ENCODE data around the gene LRRD1.
"Not testable (repeated sequence)": the region's sequence is repeated elsewhere in the genome, so short reads cannot be mapped to it uniquely, and the experiment has no call there.

Gene LRRD1

DNA sequence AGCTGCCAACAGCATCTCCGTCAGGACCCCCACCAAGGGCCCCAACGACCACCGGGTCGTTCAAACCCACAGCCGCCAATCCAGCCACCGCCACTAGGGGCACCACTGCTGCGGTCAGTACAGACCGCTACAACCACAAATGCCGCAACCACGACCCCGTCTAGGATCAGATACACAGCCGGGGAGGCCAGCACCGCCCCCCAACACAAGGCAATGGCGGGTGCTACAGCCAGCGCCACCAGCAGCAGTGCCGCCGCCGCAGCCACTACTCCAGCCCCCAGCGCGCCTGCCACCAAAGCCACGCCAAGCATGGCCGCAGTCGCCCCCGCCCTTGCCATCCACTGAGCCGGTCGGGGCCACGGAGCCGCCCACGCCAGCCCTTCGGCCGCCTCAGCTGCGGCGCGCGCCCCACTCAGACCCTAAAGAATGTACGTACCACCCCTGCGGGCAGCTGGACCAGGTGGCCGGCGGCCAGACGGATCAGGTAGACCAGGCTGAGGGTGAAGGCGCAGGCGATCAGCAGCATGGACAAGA lies 45.1 kb downstream of the LRRD1 start:
- TF ChIP-seq JUND (IDR thresholded peaks at IDR 0.05; ENCODE audit: low read depth) = no peak
- in situ Hi-C loops (cut with HindIII; ENCODE audit: low pct_unique_long_range_greater_than_20kb, low sequenced_read_pairs) = no loop called here
- peak; percentile 11 to 53 for DNase-seq (ENCODE audit: low read depth in 1 of 2, low spot score in 1 of 2)

- no peak for TF ChIP-seq JUND (IDR thresholded peaks at IDR 0.05; ENCODE audit: low read depth)
- DNase-seq (ENCODE audit: low read depth in 1 of 2, low spot score in 1 of 2) = no peak
- in situ Hi-C loops (cut with HindIII; ENCODE audit: low pct_unique_long_range_greater_than_20kb, low sequenced_read_pairs) = no loop called here
These were observed 45.7 kb downstream of the LRRD1 start for GRCh38 chr7:92133133-92133736.

DNA sequence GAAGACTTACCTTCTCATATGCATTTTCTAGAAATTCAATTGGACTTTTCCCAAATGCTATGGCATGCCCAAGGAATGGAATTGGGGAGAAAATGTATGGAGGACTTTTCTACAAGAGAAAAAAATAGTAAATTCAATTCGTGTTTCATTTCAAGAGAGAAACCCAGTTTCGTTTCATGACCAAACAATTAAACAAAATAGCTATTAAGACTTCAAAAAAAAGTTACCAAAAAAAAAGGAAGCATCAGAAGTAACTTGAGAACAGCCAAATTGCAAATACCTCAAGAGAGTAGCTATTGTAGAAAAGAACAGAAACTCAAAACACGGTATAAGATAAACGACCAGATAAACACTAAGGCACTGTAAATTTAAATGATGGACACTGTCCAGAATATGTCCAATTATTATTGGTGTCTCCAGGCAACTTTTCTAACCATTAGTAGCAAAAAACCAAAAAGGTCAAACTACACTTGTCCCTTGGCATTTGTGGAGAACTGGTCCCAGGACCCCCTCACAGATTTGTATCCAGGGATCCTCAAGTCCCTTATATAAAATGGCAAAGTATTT lies 47.1 kb downstream of the LRRD1 start:
- TF ChIP-seq JUND (IDR thresholded peaks at IDR 0.05; ENCODE audit: low read depth) = no peak
- in situ Hi-C loops (cut with HindIII; ENCODE audit: low pct_unique_long_range_greater_than_20kb, low sequenced_read_pairs) = no loop called here

GRCh38 chr7:92131093-92131492 lies 47.8 kb downstream of the LRRD1 start:
- TF ChIP-seq JUND (IDR thresholded peaks at IDR 0.05; ENCODE audit: low read depth) = no peak
- no peak for DNase-seq (ENCODE audit: low read depth in 1 of 2, low spot score in 1 of 2)
- in situ Hi-C loops (cut with HindIII; ENCODE audit: low pct_unique_long_range_greater_than_20kb, low sequenced_read_pairs) = no loop called here

More for the DNA sequence above, 47.1 kb downstream of the LRRD1 start:
- no peak for DNase-seq (ENCODE audit: low read depth in 1 of 2, low spot score in 1 of 2)

DNA sequence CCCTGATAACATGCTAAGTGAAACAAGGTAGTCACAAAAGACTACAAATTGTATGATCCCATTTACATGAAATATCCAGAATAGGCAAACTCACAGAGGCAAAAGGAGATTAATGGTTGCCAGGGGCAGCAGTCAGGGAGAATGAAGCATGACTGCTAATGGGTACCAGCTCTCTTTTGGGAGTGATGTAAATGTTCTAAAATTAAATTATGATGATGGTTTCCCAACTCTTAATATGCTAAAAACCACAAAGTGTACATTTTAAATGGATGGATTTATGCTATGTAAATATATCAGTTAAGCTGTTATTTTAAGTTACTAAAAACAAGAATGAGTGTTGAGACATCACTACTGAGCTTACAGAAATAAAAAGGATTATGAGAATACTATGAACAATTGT lies 57.3 kb downstream of the LRRD1 start:
- no peak for DNase-seq (ENCODE audit: low read depth in 1 of 2, low spot score in 1 of 2)
- in situ Hi-C loops (cut with HindIII; ENCODE audit: low pct_unique_long_range_greater_than_20kb, low sequenced_read_pairs) = no loop called here
- TF ChIP-seq JUND (IDR thresholded peaks at IDR 0.05; ENCODE audit: low read depth) = no peak

DNA sequence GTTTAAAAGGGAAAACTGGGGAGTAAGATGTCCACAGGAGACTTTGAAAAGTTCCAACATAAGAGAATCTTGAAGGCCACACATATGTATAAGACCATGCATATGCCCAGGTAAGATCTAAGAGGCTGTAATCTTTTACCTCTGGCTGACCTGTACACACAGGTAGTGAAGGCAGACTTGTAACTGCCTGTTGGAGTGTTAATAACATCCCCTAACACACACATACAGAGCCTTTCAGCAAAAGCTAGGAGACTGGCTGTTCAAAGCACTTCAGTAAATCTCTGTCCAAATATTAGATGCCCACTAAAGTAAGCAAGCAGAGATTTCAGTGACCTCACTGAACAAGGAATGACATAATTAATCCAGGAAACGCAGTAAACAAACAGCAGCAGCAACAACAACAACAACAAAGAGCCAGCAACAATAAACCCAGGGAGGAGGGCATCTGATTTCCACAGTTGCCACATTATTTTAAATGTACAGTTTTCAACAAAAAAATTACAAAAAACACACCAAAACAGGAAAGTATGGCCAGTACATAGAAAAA lies 59.7 kb downstream of the LRRD1 start:
- no peak for DNase-seq (ENCODE audit: low read depth in 1 of 2, low spot score in 1 of 2)
- in situ Hi-C loops (cut with HindIII; ENCODE audit: low pct_unique_long_range_greater_than_20kb, low sequenced_read_pairs) = no loop called here
- TF ChIP-seq JUND (IDR thresholded peaks at IDR 0.05; ENCODE audit: low read depth) = no peak

DNA sequence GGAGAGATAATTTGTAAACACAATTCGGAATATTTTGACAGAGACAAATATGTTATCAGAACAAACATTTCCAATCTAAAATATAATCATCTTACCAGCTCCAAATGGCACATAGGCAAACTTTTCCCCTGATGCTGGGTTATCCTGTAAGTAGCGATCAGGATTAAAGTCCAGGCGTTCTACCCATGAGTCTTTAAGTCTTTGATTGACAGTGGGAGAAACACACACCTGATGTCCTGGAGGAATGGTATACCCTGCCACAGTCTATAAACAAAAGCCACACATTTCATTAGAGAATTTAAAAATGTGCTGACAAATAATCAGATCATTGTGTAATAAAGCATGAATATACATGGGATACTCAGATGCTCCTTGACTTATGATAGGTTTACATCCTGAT lies 62.0 kb downstream of the LRRD1 start:
- in situ Hi-C loops (cut with HindIII; ENCODE audit: low pct_unique_long_range_greater_than_20kb, low sequenced_read_pairs) = no loop called here
- TF ChIP-seq JUND (IDR thresholded peaks at IDR 0.05; ENCODE audit: low read depth) = no peak
- no peak for DNase-seq (ENCODE audit: low read depth in 1 of 2, low spot score in 1 of 2)

DNA sequence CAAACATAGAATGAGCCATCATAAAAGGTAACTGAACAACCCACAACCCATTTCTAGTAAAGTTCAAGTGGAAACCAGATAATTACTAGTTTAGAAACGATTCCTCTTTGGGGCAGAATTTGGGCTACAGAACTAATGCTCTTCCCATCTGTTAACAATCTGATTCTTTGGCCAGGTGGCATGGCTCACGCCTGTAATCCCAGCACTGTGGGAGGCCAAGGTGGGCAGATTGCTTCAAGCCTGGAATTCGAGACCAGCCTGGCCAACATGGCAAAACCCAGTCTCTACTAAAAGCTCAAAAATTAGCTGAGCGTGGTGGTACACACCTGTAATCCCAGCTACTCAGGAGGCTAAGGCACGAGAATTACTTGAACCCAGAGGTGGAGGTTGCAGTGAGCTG lies 63.1 kb downstream of the LRRD1 start:
- DNase-seq (ENCODE audit: low read depth in 1 of 2, low spot score in 1 of 2) = no peak
- no peak for TF ChIP-seq JUND (IDR thresholded peaks at IDR 0.05; ENCODE audit: low read depth)
- in situ Hi-C loops (cut with HindIII; ENCODE audit: low pct_unique_long_range_greater_than_20kb, low sequenced_read_pairs) = no loop called here

GRCh38 chr7:92110857-92111256 lies 68.1 kb downstream of the LRRD1 start:
- in situ Hi-C loops (cut with HindIII; ENCODE audit: low pct_unique_long_range_greater_than_20kb, low sequenced_read_pairs) = no loop called here
- TF ChIP-seq JUND (IDR thresholded peaks at IDR 0.05; ENCODE audit: low read depth) = no peak
- no peak for DNase-seq (ENCODE audit: low read depth in 1 of 2, low spot score in 1 of 2)

GRCh38 chr7:92108821-92109220 lies 70.1 kb downstream of the LRRD1 start:
- no peak for TF ChIP-seq JUND (IDR thresholded peaks at IDR 0.05; ENCODE audit: low read depth)
- in situ Hi-C loops (cut with HindIII; ENCODE audit: low pct_unique_long_range_greater_than_20kb, low sequenced_read_pairs) = no loop called here
- no peak for DNase-seq (ENCODE audit: low read depth in 1 of 2, low spot score in 1 of 2)

GRCh38 chr7:92102862-92103261 lies 76.1 kb downstream of the LRRD1 start:
- in situ Hi-C loops (cut with HindIII; ENCODE audit: low pct_unique_long_range_greater_than_20kb, low sequenced_read_pairs); DNase-seq (ENCODE audit: low read depth in 1 of 2, low spot score in 1 of 2): not testable (repeated sequence)

DNA sequence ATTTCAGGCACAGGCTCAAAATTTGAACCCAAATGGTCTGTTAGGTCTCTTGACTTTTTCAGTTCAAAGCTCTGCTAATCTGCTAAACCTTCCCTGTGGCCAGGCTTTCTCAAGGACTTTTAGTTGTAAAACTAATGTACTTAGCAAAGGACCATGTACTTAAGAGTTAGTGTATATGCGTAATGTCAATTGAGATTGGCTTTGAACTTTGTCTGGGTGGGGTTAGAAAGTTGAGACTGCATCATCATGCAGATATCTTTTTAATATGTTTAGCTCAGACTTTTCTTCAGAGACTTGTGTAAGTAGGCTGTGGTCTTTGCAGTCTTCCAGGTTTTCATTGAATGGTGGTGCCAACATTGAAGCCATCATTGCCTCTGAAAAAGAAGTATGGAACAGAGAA lies 78.4 kb downstream of the LRRD1 start:
- DNase-seq (ENCODE audit: low read depth in 1 of 2, low spot score in 1 of 2) = no peak
- in situ Hi-C loops (cut with HindIII; ENCODE audit: low pct_unique_long_range_greater_than_20kb, low sequenced_read_pairs) = no loop called here
- no peak for TF ChIP-seq JUND (IDR thresholded peaks at IDR 0.05; ENCODE audit: low read depth)

- TF ChIP-seq JUND (IDR thresholded peaks at IDR 0.05; ENCODE audit: low read depth) = no peak
- in situ Hi-C loops (cut with HindIII; ENCODE audit: low pct_unique_long_range_greater_than_20kb, low sequenced_read_pairs) = no loop called here
- DNase-seq (ENCODE audit: low read depth in 1 of 2, low spot score in 1 of 2) = no peak
These were observed 83.6 kb downstream of the LRRD1 start for GRCh38 chr7:92095380-92095779.

Data from T47D (cell line).